Ishikawa (cell line): ENCODE data around the gene ANKRD6.

Source experiments
- CEBPB ChIP-seq: IDR thresholded peaks from 2 replicates; pipeline ENCODE4 v1.6.1; 2012
- CREB1 ChIP-seq: IDR thresholded peaks from 2 replicates; pipeline ENCODE4 v1.6.1; 2012; ENCODE audit warnings: low read depth
- EGR1 ChIP-seq: IDR thresholded peaks from 2 replicates; pipeline ENCODE4 v1.6.1; 2012
- EP300 ChIP-seq: IDR thresholded peaks from 2 replicates; pipeline ENCODE4 v1.6.1; 2012; ENCODE audit warnings: borderline replicate concordance
- FOXM1 ChIP-seq: IDR thresholded peaks from 2 replicates; pipeline ENCODE4 v1.6.1; 2012; ENCODE audit warnings: low read depth, borderline replicate concordance
- MAX ChIP-seq: IDR thresholded peaks from 2 replicates; pipeline ENCODE4 v1.6.1; 2012
- NFIC ChIP-seq: IDR thresholded peaks from 2 replicates; pipeline ENCODE4 v1.6.1; 2012
- RAD21 ChIP-seq: IDR thresholded peaks from 2 replicates; pipeline ENCODE4 v1.6.1; 2012; ENCODE audit warnings: low read depth
- REST ChIP-seq: IDR thresholded peaks from 2 replicates; pipeline ENCODE4 v1.6.1; 2012; ENCODE audit warnings: low read depth, mild to moderate bottlenecking
- TAF1 ChIP-seq: IDR thresholded peaks from 2 replicates; pipeline ENCODE4 v1.6.1; 2012; ENCODE audit warnings: low read depth, mild to moderate bottlenecking
- TCF12 ChIP-seq: IDR thresholded peaks from 2 replicates; pipeline ENCODE4 v1.6.1; 2012; ENCODE audit warnings: low read depth
- TEAD4 ChIP-seq: IDR thresholded peaks from 2 replicates; pipeline ENCODE4 v1.6.1; 2012
- USF1 ChIP-seq: IDR thresholded peaks from 2 replicates; pipeline ENCODE4 v1.6.1; 2012
- YY1 ChIP-seq: IDR thresholded peaks from 2 replicates; pipeline ENCODE4 v1.6.1; 2012; ENCODE audit warnings: low read depth
- ZBTB7A ChIP-seq: IDR thresholded peaks from 2 replicates; pipeline ENCODE4 v1.6.1; 2012; ENCODE audit warnings: low read depth

Gene ANKRD6

GRCh38 chr6:89411145-89412070, 21.5 kb upstream of the ANKRD6 start:
- TF ChIP-seq ZBTB7A (peak; percentile 89), MAX (peak; percentile 63), REST (no peak), TAF1 (0 out of 2 replicates have a peak, but pooled peaks have one; percentile 19)

GRCh38 chr6:89412071-89413005, 20.6 kb upstream of the ANKRD6 start, which contains the start of gene RRAGD:
RRAGD (minus strand) TSS chr6:89412273; CDS start chr6:89411993, 280 bp downstream.
- no peak for TF ChIP-seq REST
- TF ChIP-seq RAD21 = no peak
- peak; percentile 88 for TF ChIP-seq USF1
- peak; percentile 90 for TF ChIP-seq ZBTB7A
- TF ChIP-seq EGR1 = peak; percentile 49
- TF ChIP-seq YY1 = no peak
- no peak for TF ChIP-seq CREB1
- peak; percentile 47; the same call in 1 of the 2 replicates for TF ChIP-seq TAF1
- TF ChIP-seq MAX = peak; percentile 74
- no peak for TF ChIP-seq EP300
- no peak for TF ChIP-seq CEBPB
- no peak for TF ChIP-seq TCF12

GRCh38 chr6:89413006-89413400, 19.9 kb upstream of the ANKRD6 start:
- TF ChIP-seq TEAD4 (no peak), TAF1 (no peak), CEBPB (no peak), USF1 (no peak), FOXM1 (no peak), RAD21 (no peak), EP300 (no peak), TCF12 (no peak), YY1 (no peak), REST (no peak), ZBTB7A (no peak), EGR1 (no peak), MAX (no peak), NFIC (no peak), CREB1 (no peak)
